Kasumi-1 (cell line): ENCODE measurements around the gene CCSER1.
"Not testable (repeated sequence)": the region's sequence is repeated elsewhere in the genome, so short reads cannot be mapped to it uniquely, and the experiment has no call there.

Experiments used
- DNase-seq, 2 experiments: peaks; one replicate each; lab custom pipeline; 2025; lab: John Stamatoyannopoulos, UW

Gene CCSER1

DNA sequence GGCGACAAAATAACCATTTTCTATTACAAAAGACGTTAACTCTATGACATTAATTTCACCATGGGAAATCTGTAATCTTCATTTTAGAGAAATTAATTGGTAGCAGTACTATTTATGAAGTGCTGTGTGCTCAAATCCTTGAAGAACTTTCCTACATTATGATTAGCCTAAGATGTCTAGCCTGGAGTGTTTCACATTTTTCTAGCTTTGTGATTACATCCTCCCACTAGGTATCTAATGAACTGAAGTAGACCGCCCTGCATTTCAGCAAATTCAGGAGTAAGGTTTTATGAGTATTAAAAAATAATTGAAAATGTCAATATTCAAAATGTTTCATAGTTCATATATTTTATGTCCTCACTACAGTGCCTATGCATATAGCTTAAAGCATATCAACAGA, 713.1 kb downstream of the CCSER1 start:
- no peak for DNase-seq

DNA sequence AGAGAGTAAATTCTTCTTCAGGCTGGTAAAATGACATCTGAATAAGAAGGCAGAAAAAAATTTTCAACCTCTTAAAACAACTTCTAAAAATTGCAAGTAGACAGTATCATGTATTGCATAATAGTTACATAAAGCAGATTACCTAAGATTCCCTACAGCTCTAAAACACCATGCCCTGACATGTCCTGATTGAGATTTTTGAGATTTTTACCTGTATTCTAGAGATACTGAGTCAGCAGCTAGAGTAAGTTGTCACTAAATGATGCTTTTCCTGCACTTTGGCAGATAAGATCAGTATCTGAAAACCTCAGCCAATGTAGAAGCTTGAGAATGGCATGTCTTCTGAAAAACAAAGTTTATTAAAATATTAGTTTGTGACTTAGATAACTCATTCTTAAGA, 713.6 kb downstream of the CCSER1 start:
- DNase-seq: no peak

DNA sequence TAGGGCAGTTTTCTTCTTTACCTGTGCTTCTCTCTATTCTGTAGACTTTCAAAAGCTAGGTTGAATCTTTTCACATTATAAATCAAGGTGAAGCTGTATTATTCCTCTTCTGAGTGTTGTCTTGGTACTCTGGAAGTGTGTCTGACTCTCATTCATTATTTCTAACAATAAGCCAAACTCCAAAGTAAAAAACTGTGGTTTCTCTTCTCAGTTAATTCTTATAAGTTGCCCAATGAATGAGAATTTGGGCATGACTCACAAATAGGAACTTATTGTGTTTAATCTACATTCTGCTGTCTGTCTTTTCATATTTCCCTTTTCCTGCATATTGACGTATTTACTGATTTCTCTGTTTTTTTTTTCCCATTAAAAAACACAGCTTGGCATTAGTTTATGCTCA, 714.5 kb downstream of the CCSER1 start:
- no peak for DNase-seq

DNA sequence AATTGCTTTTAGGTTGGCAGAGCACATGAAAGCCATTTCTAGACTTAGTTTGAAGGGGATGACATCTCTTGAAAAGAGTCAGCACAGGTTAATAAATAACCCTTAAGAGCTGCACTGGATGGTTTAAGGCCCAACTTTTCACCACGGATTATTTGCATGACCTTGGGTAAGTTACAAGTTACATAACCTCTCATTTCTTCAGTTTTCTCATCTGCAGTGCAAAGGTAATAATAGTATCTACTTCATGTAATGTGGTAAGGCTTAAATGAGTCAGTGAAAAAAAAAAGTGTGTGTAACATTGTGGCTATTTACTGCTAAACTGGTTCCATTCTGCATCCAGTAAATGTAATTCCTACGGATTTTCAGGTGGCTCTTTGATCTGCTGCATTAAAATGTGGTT, 715.8 kb downstream of the CCSER1 start:
- DNase-seq: no peak

DNA sequence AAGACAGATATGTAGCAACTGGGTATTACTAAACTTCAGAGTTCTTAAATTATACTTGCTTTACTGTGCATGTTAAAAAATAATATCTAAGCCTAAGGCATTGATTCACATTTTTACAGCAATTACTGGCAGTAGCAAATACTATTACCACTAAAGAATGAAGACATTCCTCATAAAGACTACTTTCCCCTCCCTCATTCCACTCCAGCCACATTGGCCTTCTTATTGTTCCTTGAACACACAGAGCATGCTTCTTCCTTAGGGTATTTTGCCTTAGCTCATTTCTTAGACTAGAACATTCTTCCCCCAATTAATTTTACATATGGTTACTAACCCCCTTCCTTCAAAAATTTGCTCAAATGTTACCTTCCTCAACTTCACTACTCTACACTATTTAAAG, 717.0 kb downstream of the CCSER1 start:
- DNase-seq: no peak

DNA sequence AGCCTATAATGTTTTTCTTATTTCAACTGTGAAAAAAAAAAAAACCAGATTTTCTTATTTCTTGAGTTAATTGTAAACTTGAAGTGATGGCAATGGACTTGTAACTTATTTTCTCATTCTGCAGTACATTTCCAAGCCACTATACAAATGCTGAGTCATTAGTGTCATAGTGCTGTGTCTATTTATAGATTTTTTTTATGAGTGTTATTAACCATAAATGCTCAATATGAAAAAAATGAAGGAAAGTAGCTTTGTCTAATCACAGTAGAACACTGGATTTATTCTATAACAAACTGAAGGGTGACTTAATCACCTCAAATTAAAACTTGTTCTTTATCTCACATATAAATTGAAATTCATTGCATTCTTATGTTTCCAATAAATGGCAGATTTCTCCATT, 718.6 kb downstream of the CCSER1 start:
- DNase-seq: peak in 1 of 2 experiments; percentile 7

DNA sequence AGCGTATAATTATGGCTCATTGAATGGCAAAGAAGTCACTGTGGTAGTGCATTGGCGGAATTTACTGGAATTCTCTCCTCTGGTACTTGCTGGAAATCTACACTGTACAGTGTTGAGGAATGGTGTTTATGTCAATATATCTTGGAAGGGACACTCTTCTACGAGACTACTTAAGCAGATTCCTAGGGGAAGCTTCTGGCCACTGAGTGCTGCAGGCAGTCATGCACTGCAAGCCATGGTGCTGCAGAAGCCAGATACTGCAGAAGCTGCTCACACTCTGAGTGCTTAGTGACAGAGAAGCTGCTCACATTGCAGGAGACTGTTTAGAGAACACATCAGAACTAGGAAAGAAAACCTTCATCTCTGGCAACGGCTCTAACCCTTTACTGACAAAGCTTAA, 725.0 kb downstream of the CCSER1 start:
- no peak for DNase-seq

DNA sequence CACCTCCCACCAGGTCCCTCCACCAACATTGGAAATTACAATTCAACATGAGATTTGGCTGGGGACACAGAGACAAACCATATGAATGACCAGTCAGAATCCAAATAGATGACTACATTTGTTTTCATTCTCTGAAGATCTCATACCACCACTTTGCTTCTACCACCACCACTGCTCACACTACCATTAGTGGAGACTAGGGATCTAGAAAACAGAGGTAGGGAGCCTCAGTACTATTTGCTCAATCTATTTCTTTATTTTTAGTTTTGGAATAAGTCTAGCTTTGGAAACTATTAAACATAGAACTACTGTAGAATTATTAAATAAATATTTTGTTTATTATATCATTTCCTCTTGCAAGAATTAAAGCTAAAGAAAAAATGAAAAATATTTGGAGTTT, 727.9 kb downstream of the CCSER1 start:
- no peak for DNase-seq

DNA sequence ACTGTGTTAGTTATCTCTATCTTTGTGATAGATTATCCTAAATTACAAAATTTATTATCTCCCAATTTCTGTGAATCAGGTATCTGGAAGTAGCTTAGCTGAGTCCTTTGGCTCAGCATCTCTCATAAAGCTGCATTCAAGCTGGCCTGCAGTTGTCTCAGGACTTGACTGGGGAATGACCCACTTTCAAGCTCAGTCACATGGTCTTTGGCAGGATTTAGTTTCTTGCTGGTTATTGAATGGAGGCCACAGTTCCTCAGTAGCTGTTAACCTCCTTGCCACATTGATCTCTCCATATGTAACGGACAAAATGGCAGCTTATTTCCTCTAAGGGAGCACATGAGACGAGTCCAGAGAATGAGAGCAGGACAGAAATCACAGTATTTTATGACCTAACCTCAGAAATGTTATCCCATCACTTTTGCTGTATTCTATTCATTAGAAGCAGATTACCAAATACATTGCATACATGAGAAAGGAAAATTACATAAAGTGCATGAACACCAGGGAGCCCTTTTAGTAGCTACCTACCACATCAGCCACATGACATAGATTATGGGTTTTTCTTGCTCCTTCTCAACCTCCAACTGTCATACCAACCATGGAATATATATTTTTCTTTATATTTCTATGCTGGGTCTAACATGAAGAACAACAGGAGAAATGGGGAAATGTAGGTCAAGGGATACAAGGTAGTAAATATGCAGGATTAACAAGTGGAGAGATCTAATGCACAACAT, 730.1 kb downstream of the CCSER1 start:
- no peak for DNase-seq

DNA sequence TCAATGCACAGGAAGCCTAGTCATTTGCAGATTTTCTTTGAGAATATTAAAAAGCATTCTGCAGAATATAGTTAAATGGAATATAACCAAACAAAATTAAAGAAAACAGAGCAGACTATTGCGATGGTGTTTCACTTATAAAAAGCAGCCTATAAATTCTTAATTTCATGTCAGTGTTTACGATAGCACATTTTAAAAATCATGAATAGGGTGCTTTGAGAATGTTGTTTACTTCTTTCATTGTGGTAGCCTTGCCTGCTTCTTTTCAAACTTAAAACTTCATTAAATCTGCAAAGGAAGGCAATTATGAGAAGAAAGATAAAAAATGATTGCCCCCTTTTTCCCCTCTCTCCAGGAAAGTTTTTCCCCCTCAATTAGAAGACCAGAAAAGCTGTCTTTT, 748.6 kb downstream of the CCSER1 start:
- DNase-seq: no peak

DNA sequence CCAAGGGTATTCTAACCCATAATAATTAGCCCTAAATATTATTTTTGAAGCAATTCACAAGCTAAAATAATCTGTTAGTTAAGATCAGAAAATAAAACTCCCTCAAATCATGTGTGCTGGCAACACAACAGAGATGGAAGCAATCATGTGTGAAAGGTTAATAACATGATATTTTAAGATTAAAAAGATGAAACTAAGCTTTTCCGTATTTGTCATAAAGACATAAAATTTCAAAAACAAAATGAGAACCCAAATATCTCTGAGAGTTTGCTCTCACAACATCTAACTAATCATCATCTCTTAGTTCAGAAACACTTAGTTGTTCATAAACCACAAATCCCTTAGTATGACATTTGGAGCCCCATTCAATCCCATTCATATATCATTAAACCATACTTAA, 749.1 kb downstream of the CCSER1 start:
- DNase-seq: no peak

DNA sequence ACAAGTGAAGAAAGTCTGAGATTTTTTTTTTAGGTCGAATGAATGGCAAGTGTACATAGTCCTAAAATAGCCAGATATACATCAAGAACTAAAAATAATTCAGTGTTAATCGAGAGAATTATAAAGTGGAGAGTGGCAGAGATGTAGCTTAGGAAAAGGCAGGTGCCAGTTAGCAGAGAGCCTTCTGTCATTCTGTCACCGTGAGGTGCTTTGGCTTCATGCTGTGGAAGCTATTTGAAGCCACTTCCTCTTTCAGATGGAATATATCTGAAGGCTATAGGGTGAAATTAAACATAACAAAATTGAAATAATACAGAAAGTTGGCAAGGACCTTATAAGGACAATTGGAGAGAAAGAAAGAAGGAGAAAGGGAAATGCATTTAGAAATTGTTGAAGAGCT, 756.3 kb downstream of the CCSER1 start:
- peak in 1 of 2 experiments; percentile 0 for DNase-seq

DNA sequence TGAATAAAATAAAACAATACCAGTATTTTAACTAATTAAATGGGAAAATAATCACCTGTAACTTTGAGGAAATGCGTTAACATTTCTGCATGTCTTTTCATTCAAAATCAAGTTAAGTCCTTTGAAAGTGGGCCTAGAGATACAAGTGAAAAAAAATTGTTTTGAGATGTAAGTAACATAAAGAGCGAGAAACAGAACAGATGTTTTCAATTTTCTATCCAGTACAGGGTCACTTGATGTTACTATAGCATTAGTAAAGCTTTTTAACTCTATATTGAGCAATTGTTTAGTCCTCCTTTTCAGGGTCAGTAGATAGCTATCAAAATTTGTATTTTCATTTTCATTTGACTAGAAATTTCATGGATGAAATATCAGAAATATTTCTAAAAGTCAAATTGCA, 761.4 kb downstream of the CCSER1 start:
- no peak for DNase-seq

DNA sequence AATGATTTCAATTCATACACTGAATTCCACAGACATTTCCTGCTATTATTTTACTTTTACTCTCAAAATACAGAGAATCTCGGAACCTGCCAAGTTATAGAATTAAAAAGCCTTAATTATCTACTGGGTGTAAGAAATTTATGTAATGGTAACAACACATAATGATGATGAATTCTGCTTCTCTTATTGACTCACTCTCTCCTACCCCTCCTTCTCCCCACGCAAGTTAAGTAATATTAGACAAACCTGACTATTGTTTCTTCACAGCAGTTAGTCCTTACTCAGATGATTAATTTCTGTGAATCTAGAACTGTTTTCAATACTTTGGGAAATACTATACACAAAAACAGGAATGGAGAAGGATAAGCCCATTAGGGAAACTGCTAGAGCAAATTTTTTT, 762.0 kb downstream of the CCSER1 start:
- no peak for DNase-seq

DNA sequence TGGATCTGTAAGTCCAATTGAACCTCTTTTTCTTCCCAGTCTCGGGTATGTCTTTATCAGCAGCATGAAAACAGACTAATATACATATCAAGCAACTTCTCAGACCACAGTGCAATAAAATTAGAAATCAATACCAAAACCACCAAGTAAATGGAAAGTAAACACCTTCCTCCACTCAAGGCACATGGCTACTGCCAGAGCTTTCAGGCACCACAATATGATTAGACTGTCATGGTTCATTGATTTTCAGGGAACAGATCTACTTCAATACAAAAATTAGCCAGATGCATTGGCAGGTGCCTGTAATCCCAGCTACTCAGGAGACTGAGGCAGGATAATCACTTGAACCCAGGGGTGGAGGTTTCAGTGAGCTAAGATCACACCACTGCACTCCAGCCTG, 776.2 kb downstream of the CCSER1 start:
- DNase-seq: not testable (repeated sequence)

DNA sequence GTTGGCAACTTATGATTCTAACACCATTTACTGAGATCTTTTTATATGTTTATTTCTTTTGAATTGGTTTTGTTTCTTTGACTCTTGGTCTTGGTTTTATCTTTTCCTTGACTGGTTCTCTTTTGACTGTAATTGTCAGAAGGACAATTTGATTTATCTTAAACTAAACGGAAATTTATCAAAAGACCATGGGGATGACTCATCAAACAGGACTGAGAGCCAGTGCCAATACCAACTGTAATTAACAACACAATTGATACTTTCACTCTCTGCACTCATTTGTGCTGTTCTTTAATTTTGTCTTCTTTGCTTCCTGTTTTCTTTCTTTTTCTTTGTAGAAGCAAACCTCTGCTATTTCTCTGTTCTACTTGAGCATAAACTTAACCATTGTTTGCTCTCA, 776.8 kb downstream of the CCSER1 start:
- DNase-seq: no peak

DNA sequence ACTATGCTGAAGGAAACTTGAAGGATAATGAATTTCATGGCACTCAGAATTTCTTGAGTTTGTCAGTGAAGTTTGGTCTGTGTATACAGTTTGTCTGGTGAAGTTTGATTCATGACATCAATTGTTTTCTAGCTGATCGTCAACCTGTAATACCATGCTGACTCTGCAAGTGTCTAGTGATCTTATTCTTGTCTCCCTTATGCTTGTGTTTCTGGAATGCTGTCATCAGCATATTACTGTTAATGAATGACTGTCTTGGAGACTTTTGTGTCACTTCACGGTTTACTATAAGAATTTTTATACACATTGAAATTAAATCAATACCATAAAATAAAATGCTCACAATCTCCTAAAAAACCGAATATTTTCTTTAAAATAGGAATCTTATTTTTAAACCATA, 779.0 kb downstream of the CCSER1 start:
- DNase-seq: no peak

DNA sequence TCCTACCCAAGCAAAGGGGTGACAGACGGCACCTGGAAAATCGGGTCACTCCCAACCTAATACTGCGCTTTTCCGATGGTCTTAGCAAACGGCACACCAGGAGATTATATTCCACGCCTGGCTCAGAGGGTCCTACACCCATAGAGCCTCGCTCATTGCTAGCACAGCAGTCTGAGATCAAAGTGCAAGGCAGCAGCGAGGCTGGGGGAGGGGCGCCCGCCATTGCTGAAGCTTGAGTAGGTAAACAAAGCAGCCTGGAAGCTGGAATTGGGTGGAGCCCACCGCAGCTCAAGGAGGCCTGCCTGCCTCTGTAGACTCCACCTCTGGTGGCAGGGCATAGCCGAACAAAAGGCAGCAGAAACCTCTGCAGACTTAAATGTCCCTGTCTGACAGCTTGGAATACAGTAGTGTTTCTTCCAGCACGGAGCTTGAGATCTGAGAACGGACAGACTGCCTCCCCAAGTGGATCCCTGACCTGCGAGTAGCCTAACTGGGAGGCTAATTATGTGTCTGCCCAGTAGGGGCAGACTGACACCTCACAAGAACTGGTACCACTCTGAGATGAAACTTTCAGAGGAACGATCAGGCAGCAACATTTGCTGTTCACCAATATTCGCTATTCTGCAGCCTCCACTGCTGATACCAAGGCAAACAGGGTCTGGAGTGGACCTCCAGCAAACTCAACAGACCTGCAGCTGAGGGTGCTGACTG, 784.7 kb downstream of the CCSER1 start:
- DNase-seq: not testable (repeated sequence)

DNA sequence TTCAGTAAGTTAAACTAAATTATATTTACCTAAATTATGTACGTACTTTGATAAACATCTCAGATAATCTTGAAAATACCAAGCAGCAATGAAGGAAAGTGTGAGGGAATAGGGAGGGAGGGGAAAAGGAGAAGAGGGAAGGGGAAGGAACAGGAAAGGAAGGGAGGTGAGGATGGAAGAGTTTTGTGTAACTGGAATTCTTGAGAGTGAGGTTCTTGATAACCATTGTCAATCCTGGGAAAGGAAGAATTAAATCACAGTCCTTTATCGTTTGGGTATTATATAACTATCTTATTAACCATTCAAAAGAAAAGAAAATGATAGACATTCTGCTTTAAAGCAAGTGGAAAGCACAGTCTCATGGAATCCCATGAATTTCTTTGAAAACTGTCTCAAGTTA, 795.0 kb downstream of the CCSER1 start:
- DNase-seq: no peak

DNA sequence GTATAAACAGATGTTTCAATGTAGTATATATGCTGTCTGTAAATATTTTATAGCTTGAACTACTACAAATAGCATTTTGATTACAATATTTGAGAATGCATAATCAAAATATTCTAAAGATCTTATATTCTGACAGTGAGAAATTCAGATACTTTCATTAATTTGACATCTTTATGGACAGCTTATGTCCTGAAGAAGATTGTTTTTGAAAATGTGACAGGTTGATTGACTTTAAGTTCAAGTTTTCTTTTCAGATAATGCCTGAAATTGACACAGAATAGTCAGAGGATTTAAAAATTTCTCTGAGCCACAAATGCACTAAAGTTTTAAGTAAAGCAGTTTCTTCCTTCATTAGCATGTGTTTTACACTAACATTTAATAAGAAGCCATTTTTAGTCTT, 799.8 kb downstream of the CCSER1 start:
- DNase-seq: no peak

DNA sequence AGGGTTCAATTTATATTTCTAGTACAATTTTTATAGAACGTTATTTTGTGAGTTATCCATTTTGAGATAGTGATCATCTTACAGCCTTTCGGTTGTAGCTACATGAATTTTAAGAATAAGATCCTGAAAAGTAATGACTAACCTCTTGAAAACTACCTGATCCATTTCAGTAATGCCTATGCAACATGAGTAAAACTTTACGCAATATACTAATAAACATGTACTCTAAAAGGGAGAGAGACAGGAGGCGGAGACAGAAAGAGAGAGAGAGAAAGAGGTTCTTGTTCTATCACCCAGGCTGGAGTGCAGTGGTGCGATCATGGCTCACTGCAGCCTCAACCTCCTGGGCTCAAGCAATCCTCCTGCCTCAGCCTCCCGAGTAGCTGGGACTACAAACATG, 816.1 kb downstream of the CCSER1 start:
- no peak for DNase-seq

DNA sequence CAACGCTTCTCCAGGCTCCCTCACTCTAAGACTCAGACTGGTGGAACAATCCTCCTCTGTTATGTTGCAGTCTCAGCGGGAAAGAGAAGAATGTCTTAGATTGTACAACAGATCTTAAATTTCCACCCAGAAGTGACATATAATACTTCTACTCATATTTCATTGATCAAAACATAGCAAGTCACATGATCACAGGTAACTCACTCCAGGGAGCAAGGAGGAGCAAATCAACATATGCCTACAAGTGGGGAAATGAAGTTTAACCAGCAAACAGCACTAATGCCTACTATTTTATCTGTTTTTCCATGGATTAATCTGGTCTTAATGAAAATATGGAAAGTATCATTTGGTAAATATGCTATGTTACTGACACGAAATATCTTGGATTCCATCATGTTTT, 819.8 kb downstream of the CCSER1 start:
- no peak for DNase-seq

DNA sequence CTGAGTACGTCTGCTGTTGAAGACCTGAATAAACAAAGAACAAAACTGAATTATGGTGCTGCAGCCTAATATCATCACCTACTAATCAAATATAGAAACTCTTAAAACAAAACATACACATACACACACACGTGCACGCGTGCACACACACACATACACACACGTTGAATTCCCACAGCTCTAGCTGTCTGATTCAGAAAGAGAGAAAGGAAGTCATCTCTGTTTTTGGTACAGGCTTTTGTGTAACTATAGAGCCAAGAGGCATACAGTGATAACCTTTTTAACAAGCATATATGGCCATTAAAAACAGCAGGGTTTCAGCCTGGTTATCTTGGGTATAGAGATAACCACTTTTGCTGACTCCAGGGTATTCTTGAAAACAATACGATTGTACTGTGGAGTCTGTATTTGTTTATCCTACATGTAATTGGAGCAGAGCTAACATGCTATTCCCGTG, 823.2 kb downstream of the CCSER1 start:
- no peak for DNase-seq

DNA sequence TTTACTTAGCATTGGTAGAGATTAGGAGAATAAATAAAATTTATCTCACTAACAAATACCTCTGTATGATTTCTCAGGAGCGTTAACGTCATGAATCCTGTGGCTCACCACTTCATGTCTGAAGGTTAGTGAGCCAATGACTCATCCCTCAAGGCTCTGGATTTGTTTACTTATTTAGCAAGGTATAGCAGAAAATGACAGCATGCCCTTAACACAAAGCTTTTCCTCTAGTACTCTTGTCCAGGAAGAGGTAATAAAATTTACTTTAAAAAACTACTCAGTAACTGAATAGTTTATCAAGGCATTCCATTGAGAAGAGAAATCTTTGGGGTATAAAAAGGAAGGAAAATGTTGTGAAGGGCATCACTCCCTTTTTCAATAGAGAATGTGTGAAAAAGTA, 823.8 kb downstream of the CCSER1 start:
- no peak for DNase-seq
